Fibroblast of lung (primary cell): ENCODE data around the gene STK32C.

Experiments used
- CTCF ChIP-seq, 2 donors: IDR thresholded peaks in 1 of 2; conservative IDR thresholded peaks in 1 of 2; 1 replicate in 1 of 2; 2 replicates in 1 of 2; pipeline ENCODE4 v1.5.1; 2011 to 2012; ENCODE audit warnings: low read length in 2 of 2, control low read depth in 1 of 2, inconsistent platforms in 1 of 2, low read depth in 1 of 2, mild to moderate bottlenecking in 1 of 2
- EZH2 ChIP-seq: IDR thresholded peaks from 2 replicates; pipeline ENCODE4 v1.5.1; 2012; ENCODE audit warnings: low read length, control low read depth, mild to moderate bottlenecking; ENCODE audit errors: missing control alignments

DNA sequence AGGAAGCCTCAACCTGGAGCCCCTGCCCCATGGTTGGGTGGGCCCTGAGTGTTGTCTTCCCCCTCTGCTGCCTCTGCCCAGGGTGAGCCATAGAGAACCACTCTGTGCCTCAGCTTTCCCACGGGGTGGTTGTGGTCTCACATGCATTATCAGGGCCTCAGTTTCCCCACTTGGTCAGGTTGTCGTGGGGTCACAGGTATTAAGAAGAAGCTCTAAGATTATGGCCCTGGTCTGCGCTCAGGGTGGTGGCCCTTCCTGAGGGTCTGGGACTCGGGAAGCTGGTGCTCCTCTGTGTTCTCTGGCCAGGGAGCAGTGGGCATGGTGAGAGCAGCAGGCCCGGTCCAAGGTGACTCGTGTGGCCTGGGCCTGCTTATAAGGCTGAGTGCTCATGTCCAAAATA is 42.0 kb upstream of the STK32C start:
- TF ChIP-seq CTCF (conservative IDR thresholded peaks at IDR 0.05 in 1 of 2, IDR thresholded peaks at IDR 0.05 in 1 of 2; ENCODE audit: low read depth in 1 of 2, low read length in 2 of 2): no peak
- no peak for TF ChIP-seq EZH2
